ENCODE measurements around the gene SLC2A13. TPM values are rescaled to one million over a fixed set of nuclear protein-coding genes. Genes with fewer than 3 reads are reported as not detected.

SLC2A13 gene
- polyA plus RNA-seq, 1 donor (not counting 4 experiments of a cell fraction or from before 2014, with no cell fraction given): 1.1 TPM

DNA sequence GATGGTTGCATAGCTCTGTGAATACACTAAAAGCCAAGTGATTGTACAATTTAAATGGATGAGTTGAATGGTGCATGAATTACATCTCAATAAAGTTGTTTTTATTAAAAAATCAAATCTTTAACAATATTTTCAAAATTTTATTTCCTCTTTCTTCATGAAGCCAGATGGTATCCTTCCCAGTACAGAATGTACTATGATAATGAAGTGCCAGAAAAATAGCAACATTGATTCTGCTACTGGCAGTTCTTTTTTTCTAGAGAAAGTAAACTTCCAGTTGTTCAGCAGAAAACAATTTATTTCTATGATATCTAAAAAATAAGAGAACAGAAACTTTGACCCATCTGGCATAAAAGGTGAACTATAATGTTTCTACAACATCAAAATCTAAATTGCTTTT, 61.5 kb downstream of the SLC2A13 start:
- H4K20me1 ChIP-seq (ENCODE audit: control insufficient read depth, extremely low read depth, insufficient read depth, low read length): no peaks in the 10 kb centered on the region
- H3K27ac ChIP-seq (ENCODE audit: control insufficient read depth, insufficient read depth, low read length): no peak overlapping the region
- dilution Hi-C loops (cut with MboI; ENCODE audit: extremely low pct_ligation_motif_present, low sequenced_read_pairs): no loop called here
- H3K4me1 ChIP-seq (ENCODE audit: control insufficient read depth, extremely low read depth, insufficient read depth, low read length): no peaks in the 10 kb centered on the region
- no peak for TF ChIP-seq EZH2 (IDR thresholded peaks at IDR 0.05; ENCODE audit: low read length)
- TF ChIP-seq, protein P1, sequence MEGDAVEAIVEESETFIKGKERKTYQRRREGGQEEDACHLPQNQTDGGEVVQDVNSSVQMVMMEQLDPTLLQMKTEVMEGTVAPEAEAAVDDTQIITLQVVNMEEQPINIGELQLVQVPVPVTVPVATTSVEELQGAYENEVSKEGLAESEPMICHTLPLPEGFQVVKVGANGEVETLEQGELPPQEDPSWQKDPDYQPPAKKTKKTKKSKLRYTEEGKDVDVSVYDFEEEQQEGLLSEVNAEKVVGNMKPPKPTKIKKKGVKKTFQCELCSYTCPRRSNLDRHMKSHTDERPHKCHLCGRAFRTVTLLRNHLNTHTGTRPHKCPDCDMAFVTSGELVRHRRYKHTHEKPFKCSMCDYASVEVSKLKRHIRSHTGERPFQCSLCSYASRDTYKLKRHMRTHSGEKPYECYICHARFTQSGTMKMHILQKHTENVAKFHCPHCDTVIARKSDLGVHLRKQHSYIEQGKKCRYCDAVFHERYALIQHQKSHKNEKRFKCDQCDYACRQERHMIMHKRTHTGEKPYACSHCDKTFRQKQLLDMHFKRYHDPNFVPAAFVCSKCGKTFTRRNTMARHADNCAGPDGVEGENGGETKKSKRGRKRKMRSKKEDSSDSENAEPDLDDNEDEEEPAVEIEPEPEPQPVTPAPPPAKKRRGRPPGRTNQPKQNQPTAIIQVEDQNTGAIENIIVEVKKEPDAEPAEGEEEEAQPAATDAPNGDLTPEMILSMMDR (optimal IDR thresholded peaks at IDR 0.05 in 1 of 3, IDR thresholded peaks at IDR 0.05 in 1 of 3, conservative IDR thresholded peaks at IDR 0.05 in 1 of 3; ENCODE audit: extremely low read depth in 1 of 3, insufficient read depth in 2 of 3, low read length in 3 of 3): no peak
- DNase-seq (ENCODE audit: low read depth, low spot score) (no peak), FAIRE-seq (no peak)
- H3K79me2 ChIP-seq (ENCODE audit: control insufficient read depth, insufficient read depth, low read length): no peaks in the 10 kb centered on the region
- no peaks in the 10 kb centered on the region for H3K9me3 ChIP-seq (ENCODE audit: control insufficient read depth, low read depth, low read length)
- H3K36me3 ChIP-seq (ENCODE audit: control insufficient read depth in 2 of 2, extremely low read depth in 1 of 2, insufficient read depth in 2 of 2, low read length in 2 of 2): no peaks in the 10 kb centered on the region
- H3K4me2 ChIP-seq (ENCODE audit: control insufficient read depth, extremely low read depth, insufficient read depth, low read depth, low read length): no peak overlapping the region
- H3K9me1 ChIP-seq (ENCODE audit: control insufficient read depth, extremely low read depth, insufficient read depth, low read length): no peaks in the 10 kb centered on the region
- H3K9ac ChIP-seq (ENCODE audit: control insufficient read depth, extremely low read depth, insufficient read depth, low read length): no peak overlapping the region
- H3K4me3 ChIP-seq (ENCODE audit: control insufficient read depth in 2 of 3, extremely low read depth in 1 of 3, insufficient read depth in 2 of 3, low read depth in 1 of 3, low read length in 3 of 3): no peak overlapping the region
- no peaks in the 10 kb centered on the region for H3K27me3 ChIP-seq (ENCODE audit: control insufficient read depth, extremely low read depth, insufficient read depth, low read length)
- no peak overlapping the region for H2AFZ ChIP-seq (ENCODE audit: control insufficient read depth, low read length)

DNA sequence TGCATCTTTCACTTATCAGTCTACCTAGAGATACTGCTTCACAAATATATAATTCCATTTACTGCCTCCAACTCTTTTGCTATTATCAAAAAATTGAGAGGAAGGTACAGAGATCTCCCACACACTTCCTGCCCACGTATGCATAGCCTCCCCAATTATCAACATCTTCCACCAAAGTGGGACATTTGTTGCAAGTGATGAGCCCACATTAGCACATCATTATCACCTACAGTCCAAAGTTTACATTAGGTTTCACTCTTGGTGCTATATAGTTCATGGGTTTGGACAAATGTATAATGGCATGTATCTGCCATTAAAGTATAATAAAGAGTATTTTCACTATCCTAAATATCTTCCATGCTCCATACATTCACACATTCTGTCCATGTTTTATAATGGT, 66.3 kb downstream of the SLC2A13 start:
- no peak for TF ChIP-seq EZH2 (IDR thresholded peaks at IDR 0.05; ENCODE audit: low read length)
- TF ChIP-seq, protein P1 (optimal IDR thresholded peaks at IDR 0.05 in 1 of 3, IDR thresholded peaks at IDR 0.05 in 1 of 3, conservative IDR thresholded peaks at IDR 0.05 in 1 of 3; ENCODE audit: extremely low read depth in 1 of 3, insufficient read depth in 2 of 3, low read length in 3 of 3): no peak
- H3K9ac ChIP-seq (ENCODE audit: control insufficient read depth, extremely low read depth, insufficient read depth, low read length): no peak overlapping the region
- no peaks in the 10 kb centered on the region for H3K36me3 ChIP-seq (ENCODE audit: control insufficient read depth in 2 of 2, extremely low read depth in 1 of 2, insufficient read depth in 2 of 2, low read length in 2 of 2)
- no peak overlapping the region for H3K4me3 ChIP-seq (ENCODE audit: control insufficient read depth in 2 of 3, extremely low read depth in 1 of 3, insufficient read depth in 2 of 3, low read depth in 1 of 3, low read length in 3 of 3)
- no peaks in the 10 kb centered on the region for H4K20me1 ChIP-seq (ENCODE audit: control insufficient read depth, extremely low read depth, insufficient read depth, low read length)
- no peak overlapping the region for H2AFZ ChIP-seq (ENCODE audit: control insufficient read depth, low read length)
- H3K27me3 ChIP-seq (ENCODE audit: control insufficient read depth, extremely low read depth, insufficient read depth, low read length): no peaks in the 10 kb centered on the region
- FAIRE-seq (no peak), DNase-seq (ENCODE audit: low read depth, low spot score) (no peak)
- no peaks in the 10 kb centered on the region for H3K4me1 ChIP-seq (ENCODE audit: control insufficient read depth, extremely low read depth, insufficient read depth, low read length)
- no peak overlapping the region for H3K27ac ChIP-seq (ENCODE audit: control insufficient read depth, insufficient read depth, low read length)
- dilution Hi-C loops (cut with MboI; ENCODE audit: extremely low pct_ligation_motif_present, low sequenced_read_pairs): no loop called here
- no peak overlapping the region for H3K4me2 ChIP-seq (ENCODE audit: control insufficient read depth, extremely low read depth, insufficient read depth, low read depth, low read length)
- H3K9me3 ChIP-seq (ENCODE audit: control insufficient read depth, low read depth, low read length): no peaks in the 10 kb centered on the region
- H3K79me2 ChIP-seq (ENCODE audit: control insufficient read depth, insufficient read depth, low read length): no peaks in the 10 kb centered on the region
- H3K9me1 ChIP-seq (ENCODE audit: control insufficient read depth, extremely low read depth, insufficient read depth, low read length): no peaks in the 10 kb centered on the region

Measured in keratinocyte (primary cell).